GDM1 (cell line): Measurements from ENCODE around the gene CAMK2B.

Experiments used
- DNase-seq: peaks from one replicate; lab custom pipeline; 2025; lab: John Stamatoyannopoulos, UW

The CAMK2B gene

GRCh38 chr7:44329888-44330287, 4.5 kb upstream of the CAMK2B start:
- no peak for DNase-seq

DNA sequence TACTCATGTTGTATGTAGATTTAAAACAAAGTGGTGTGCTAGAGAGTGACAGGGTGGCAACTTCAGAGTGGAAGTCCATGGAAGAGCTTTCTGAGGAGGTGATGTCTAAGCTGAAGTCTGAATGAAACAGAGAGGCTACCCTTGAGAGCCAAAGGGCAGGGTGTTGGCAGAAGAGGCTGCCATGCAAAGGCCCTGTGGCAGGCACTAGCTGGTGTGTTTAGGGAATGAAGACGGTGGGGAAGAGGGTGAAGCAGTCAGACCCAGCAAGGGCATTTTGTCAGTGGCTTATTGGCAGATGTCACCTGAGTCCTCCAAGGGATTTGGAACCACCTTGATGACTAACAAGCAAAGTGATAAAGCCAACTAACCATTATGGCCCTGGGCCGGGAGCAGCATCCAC, 3.7 kb upstream of the CAMK2B start:
- DNase-seq: no peak

DNA sequence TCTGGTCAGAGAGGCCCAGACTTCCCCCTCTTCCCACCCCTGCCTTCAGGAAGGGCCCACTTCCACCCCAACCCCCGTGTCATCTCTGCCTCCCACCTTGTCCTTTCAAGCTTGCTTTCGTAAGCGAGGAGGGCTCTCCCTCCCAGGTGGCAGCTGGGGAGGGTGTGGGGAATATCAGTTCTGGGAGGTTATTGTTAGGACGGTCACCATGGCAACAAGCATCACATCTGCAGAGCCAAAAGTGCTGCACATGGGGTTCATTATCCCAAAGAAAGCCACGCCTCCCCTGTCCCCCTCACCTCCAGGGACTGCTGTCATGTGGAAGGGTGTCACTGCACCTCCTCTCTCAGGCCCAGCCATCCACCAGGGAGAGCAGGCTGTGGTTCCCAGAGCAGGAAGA, 2.6 kb upstream of the CAMK2B start:
- DNase-seq: no peak

GRCh38 chr7:44326261-44327125, 1.1 kb upstream of the CAMK2B start:
- DNase-seq: no peak

DNA sequence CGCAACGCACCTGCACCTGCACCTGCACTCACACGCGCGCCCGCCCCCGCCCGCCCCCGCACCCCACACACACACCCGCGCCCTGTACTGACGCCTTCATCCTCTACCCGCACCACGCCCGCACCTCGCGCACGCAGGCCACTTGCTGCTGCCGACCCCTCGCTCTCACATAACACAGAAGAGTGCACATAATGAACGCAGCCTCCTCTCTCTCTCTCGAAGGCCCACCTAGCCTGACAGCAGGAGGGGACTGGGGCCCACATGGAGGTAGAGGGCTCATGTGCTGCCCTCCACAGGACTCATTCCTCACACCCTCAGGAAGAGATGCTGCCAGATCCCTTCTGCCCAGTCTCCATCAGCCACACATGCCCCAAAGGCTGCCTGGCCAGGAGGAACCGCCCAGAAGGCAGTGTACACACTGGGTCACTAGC, 432 bp upstream of the CAMK2B start:
- no peak for DNase-seq

GRCh38 chr7:44324481-44325200, 753 bp downstream of the CAMK2B start:
- no peak for DNase-seq

DNA sequence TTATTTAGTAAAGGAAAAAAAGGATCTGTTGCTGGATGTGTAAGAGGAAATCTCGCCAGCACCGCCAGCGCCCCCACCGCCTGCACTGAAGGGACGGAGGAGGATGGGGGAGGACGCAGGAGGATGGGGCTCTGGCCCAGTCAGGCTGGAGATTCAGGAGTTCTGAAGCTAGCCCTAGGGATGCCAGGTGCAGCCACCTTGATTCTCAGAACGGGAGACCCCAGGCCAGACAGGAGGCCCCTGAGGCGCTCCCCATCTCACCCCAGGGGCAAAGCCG, 1.3 kb downstream of the CAMK2B start:
- DNase-seq: no peak

- no peak for DNase-seq
Observed at GRCh38 chr7:44323381-44324203, 1.8 kb downstream of the CAMK2B start.

- DNase-seq: no peak
Observed at GRCh38 chr7:44322631-44323363, 2.6 kb downstream of the CAMK2B start.

- no peak for DNase-seq
Observed at GRCh38 chr7:44321796-44322195, 3.6 kb downstream of the CAMK2B start.

- DNase-seq: no peak
Observed at GRCh38 chr7:44320794-44321371, 4.5 kb downstream of the CAMK2B start.

DNA sequence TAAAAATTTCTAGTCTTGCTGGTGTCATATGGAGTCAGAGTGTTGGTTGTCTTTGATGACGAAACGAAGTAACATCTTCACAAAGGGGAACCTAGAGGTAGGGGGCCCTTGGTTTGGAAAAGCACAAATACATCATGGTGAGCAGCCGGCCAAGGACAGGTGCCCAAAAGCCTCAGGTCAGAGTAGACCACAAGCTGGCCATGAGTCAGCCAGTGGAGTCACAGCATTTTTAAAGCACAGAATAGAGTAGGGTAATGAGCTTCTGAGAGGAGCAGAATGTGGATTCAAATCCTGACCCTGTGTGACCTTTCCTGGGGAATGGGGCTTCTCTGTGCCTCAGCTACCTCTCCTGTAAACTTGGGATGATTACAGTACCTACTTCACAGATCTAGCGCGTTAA, 5.3 kb downstream of the CAMK2B start:
- no peak for DNase-seq

DNA sequence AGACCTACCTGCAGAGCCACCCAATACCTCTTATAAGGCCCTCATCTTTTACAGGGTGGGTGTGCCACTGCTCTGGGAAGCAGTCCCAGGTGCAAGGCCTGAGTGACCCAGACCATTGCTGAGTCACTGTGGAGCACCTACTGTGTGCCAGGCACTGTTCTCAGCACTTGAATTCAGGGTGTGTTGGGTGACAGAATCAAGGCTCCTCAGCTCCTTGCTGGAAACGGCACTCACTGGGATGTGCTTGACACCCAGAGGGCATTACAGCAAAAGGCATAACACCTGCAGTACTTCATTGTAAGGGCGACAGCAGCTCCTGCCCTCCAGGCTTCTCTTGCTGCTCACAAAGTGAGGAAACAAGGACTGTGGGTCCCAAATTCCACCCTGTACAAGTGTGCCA, 7.1 kb downstream of the CAMK2B start:
- DNase-seq: no peak

DNA sequence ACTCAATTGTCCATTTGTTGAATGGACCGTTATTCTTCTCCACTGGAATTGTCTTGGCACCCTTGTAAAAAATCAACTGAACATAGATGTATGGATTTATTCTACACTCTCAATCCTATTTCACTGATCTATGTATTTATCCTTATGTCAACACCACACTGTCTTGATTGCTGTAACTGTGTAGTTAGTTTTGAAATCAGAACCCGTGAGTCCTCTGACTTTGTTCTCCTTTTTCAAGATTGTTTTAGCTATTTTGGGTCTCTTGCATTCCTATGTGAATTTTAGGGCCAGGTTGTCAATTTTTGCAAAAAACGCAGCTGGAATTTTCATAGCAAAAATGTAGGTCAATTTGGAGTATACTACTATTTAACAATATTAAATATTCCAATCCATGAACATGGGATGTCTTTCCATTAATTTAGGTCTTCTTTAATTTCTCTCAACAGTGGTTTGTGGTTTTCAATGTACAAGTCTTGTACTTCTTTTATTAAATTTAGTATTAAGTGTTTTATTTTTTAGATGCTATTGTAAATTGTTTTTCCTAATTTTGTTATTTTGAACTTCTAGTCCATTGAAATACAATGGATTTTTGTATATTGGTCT, 10.0 kb downstream of the CAMK2B start:
- no peak for DNase-seq

- DNase-seq: no peak
Observed at GRCh38 chr7:44313621-44314031, 11.8 kb downstream of the CAMK2B start.

- no peak for DNase-seq
Observed at GRCh38 chr7:44313016-44313415, 12.4 kb downstream of the CAMK2B start.

GRCh38 chr7:44311561-44312495, 13.6 kb downstream of the CAMK2B start:
- DNase-seq: no peak

DNA sequence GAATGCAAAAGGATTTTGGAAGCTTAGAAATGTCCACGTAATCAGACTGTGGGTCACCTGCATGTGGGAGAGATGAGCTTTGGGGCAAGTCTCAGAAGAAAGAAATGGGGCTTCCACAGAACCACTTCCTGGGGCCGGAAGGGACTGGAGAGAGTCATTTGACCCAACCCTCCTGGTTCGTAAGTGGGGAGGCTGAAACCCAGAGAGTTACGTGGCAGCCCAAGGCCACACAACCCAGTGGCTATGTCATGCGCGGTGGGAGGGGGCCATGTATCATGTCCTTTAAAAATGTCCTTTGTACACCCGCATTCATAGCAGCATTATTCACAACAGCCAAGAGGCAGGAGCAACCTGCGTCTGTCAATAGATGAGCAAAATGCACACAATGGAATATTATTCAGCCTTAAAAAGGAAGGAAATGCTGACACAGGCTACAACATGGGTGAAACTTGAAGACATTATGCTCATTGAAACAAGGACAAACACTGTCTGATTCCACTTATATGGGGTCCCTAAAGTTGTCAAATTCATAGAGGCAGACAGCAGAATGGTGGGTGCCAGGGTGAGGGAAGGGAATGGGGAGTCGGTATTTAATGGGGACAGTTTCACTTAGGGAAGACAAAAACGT, 15.1 kb downstream of the CAMK2B start:
- no peak for DNase-seq

DNA sequence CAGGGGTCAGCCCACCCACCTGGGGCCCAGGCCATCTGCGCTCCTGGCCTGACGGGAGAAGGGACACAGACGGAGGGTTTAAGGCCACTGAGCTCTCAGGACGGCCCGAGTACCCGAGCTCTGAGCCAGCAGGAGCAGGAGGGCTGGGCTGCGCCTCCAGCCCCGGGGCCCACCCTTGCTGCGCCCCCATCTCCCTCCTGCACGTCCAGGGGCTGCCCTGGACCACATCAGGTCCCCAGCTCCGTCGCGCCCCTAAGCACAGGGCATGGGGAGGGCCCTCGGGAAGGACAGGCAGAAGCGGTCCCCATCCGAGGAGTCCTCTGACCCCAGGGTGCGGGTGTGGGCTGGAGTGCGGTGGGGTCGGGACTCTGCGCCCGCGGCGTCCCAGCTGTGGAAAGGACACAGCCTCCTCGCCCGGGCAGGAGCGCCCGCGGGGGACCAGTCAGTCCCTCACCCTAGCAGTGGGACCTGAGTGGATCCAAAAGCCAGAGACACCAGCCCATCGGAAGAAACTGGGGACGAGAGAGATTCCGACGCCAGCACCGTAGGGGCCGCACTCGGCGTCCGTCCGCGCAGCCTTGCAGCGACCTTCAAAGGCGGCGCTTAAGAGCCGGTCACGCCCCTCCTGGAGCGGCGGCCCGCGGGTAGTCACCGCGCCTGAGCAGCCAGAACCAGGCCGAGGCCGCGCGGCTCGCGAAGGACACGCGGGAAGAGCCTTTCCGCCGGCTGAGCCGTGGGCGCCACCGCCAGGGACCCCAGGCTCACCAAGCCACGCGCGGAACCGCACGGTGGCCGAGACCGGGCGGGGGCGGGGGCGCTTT, 15.9 kb downstream of the CAMK2B start:
- no peak for DNase-seq
